ENCODE results near the gene ZNHIT3.

ZNHIT3 gene

DNA sequence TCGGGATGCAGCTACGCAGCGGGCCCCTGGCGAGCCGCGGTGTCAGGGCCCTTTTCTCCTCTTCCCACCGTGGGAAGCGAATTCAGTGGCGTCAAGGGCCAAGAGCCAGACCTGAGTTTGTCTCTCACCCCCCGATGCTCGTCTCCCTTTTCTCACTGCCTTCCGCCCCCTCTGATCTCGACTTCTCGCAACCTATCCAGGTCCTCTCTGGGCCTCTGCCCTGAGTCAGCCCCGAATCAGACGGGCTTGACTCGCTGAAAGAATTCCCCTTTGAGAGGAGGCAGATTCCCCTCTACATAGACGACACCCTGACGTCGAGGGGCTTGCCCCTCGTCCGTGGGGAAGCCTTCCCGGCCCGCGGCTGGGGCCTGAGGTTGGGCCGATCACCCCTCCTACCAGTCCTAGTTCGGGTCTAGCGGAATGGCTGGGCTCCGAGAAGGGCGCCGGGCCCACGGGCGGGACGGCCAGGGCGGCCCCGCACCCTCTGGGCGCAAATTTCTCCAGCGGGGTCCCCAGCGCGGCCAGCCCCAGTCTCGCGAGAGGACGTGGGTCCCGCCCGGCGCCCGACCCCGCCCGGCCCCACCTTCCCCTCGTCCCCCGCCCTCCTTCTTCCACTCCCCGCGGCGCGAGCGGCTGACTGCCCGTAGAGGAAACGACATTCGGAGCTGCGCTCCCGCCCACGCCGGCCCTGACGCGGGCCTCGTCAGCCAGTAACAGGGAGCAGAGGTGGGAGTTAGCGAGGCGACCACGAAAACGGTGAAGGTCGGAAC, 58.0 kb downstream of the ZNHIT3 start, which contains the start of gene GGNBP2:
Gene GGNBP2, plus strand, starts transcription at position 613 of the 770 bp plus-strand sequence. CDS start 806 bp downstream, outside the sequence.
- Histone ChIP-seq H3K4me3 (ENCODE audit: low read length) (peak within 1 kb of the TSS; percentile 100), H3K27ac (ENCODE audit: low read depth, low read length) (peak within 1 kb of the TSS; percentile 94), H3F3A (ENCODE audit: control insufficient read depth, insufficient read depth) (peaks cover 34% of the 10 kb centered on the region), H3K4me2 (ENCODE audit: low read length) (peak within 1 kb of the TSS; percentile 85), H3K36me3 (ENCODE audit: control insufficient read depth, low read length) (peaks cover 43% of the 10 kb centered on the region), H3K9me3 (ENCODE audit: control insufficient read depth, insufficient read depth, low read length) (no peaks in the 10 kb centered on the region), H3K79me2 (ENCODE audit: control insufficient read depth, low read length) (peaks cover 68% of the 10 kb centered on the region), H3K9me2 (replicated peaks; ENCODE audit: control insufficient read depth, low read length) (no peaks in the 10 kb centered on the region), H3K27me3 (ENCODE audit: control insufficient read depth, low read length) (no peaks in the 10 kb centered on the region), H3K4me1 (ENCODE audit: control insufficient read depth, low read length) (peaks cover 31% of the 10 kb centered on the region), H4K20me1 (ENCODE audit: control insufficient read depth, insufficient read depth, low read depth, low read length) (peaks cover 19% of the 10 kb centered on the region; the same call in 1 of the 2 replicates)
- no peak for TF ChIP-seq EZH2phosphoT487 (IDR thresholded peaks at IDR 0.05; ENCODE audit: borderline replicate concordance, low read length)
- TF ChIP-seq, protein P1, sequence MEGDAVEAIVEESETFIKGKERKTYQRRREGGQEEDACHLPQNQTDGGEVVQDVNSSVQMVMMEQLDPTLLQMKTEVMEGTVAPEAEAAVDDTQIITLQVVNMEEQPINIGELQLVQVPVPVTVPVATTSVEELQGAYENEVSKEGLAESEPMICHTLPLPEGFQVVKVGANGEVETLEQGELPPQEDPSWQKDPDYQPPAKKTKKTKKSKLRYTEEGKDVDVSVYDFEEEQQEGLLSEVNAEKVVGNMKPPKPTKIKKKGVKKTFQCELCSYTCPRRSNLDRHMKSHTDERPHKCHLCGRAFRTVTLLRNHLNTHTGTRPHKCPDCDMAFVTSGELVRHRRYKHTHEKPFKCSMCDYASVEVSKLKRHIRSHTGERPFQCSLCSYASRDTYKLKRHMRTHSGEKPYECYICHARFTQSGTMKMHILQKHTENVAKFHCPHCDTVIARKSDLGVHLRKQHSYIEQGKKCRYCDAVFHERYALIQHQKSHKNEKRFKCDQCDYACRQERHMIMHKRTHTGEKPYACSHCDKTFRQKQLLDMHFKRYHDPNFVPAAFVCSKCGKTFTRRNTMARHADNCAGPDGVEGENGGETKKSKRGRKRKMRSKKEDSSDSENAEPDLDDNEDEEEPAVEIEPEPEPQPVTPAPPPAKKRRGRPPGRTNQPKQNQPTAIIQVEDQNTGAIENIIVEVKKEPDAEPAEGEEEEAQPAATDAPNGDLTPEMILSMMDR (IDR thresholded peaks at IDR 0.05; ENCODE audit: low read depth, low read length, poor library complexity, severe bottlenecking): no peak

DNA sequence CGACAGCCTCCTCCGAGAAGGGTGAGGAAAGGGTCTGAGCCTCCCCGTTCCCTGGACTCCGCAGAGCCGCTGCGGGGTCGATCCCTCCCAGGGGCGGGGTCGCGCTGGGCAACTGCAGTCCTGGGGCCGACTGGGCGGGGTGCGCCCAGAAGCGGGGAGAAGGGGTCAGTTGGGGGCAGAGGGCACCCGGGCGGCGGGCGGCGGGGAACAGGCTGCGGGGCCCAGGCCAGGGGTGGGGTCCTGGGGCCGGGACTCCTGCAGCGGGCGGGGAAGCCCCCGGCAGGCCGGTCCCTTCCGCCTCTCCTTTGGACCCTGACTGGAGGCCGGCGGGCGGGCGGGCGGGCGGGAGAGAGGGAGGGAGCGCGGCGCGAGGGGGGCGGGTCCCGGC, 58.6 kb downstream of the ZNHIT3 start:
- H3K9me3 ChIP-seq (ENCODE audit: control insufficient read depth, insufficient read depth, low read length): no peaks in the 10 kb centered on the region
- no peaks in the 10 kb centered on the region for H3K9me2 ChIP-seq (replicated peaks; ENCODE audit: control insufficient read depth, low read length)
- peak overlapping the region; percentile 100 for H3K4me3 ChIP-seq (ENCODE audit: low read length)
- H3K27me3 ChIP-seq (ENCODE audit: control insufficient read depth, low read length): no peaks in the 10 kb centered on the region
- peak overlapping the region; percentile 94 for H3K27ac ChIP-seq (ENCODE audit: low read depth, low read length)
- peaks cover 71% of the 10 kb centered on the region for H3K79me2 ChIP-seq (ENCODE audit: control insufficient read depth, low read length)
- H3K4me2 ChIP-seq (ENCODE audit: low read length): peak overlapping the region; percentile 81
- peaks cover 37% of the 10 kb centered on the region for H3K4me1 ChIP-seq (ENCODE audit: control insufficient read depth, low read length)
- peaks cover 42% of the 10 kb centered on the region for H3K36me3 ChIP-seq (ENCODE audit: control insufficient read depth, low read length)
- H4K20me1 ChIP-seq (ENCODE audit: control insufficient read depth, insufficient read depth, low read depth, low read length): peaks cover 19% of the 10 kb centered on the region; the same call in 1 of the 2 replicates
- TF ChIP-seq EZH2phosphoT487 (IDR thresholded peaks at IDR 0.05; ENCODE audit: borderline replicate concordance, low read length): no peak
- TF ChIP-seq, protein P1 (IDR thresholded peaks at IDR 0.05; ENCODE audit: low read depth, low read length, poor library complexity, severe bottlenecking): no peak
- peaks cover 35% of the 10 kb centered on the region for H3F3A ChIP-seq (ENCODE audit: control insufficient read depth, insufficient read depth)

Data from DOHH2 (cell line).